ENCODE results near the gene DHRS13.

GRCh38 chr17:28935744-28936460 lies 33.0 kb upstream of the DHRS13 start:
- TF ChIP-seq POLR2A (IDR thresholded peaks at IDR 0.05), result no peak
- TF ChIP-seq CTCF (IDR thresholded peaks at IDR 0.05), result no peak

All from ovary (tissue), 3 donors.